ENCODE data around the gene FGD5.
"Not testable (repeated sequence)": the region's sequence is repeated elsewhere in the genome, so short reads cannot be mapped to it uniquely, and the experiment has no call there.

The FGD5 gene

DNA sequence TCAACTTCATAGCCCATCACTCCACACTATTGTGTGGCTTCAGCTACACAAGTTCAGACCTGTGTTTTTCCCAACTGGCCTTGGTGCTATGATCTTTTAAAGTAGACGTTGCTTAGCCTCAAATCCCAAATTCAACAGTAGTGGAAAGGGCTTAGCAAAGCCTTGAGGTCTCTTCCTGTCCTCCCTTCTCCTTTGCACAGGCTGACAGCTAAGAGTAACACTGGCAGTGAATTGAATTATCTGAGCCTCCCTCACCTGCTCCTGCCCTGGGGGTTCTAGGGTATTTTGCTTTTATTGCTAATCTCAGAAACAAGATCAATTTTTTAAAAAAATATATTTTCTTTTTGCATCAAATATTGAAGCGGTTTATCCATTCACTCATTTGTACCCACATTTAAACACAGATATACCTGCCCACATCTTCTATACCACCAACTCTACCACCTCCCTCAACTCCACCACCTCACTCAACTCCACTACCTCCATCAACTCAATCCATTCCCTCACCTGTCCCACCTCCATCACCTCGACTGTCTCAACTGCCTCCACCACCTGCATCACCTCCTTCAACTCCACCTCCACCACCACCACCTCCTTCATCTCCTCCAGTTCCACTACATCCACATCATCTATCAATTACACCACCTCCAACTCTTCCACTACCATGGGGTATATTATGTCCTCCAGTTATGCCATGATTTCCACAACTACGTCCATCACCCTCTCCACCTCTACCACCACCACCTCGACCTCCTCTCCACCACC is 10.1 kb upstream of the FGD5 start:
- H3K27ac ChIP-seq = no peak overlapping the region
- H3K4me3 ChIP-seq (ENCODE audit: low read depth in 1 of 2, low read length in 1 of 2) = no peak overlapping the region
- H3K9me3 ChIP-seq = no peaks in the 10 kb centered on the region
- TF ChIP-seq, protein P1, sequence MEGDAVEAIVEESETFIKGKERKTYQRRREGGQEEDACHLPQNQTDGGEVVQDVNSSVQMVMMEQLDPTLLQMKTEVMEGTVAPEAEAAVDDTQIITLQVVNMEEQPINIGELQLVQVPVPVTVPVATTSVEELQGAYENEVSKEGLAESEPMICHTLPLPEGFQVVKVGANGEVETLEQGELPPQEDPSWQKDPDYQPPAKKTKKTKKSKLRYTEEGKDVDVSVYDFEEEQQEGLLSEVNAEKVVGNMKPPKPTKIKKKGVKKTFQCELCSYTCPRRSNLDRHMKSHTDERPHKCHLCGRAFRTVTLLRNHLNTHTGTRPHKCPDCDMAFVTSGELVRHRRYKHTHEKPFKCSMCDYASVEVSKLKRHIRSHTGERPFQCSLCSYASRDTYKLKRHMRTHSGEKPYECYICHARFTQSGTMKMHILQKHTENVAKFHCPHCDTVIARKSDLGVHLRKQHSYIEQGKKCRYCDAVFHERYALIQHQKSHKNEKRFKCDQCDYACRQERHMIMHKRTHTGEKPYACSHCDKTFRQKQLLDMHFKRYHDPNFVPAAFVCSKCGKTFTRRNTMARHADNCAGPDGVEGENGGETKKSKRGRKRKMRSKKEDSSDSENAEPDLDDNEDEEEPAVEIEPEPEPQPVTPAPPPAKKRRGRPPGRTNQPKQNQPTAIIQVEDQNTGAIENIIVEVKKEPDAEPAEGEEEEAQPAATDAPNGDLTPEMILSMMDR (IDR thresholded peaks at IDR 0.05) = no peak
- peaks cover 99% of the 10 kb centered on the region for H3K27me3 ChIP-seq
- no peaks in the 10 kb centered on the region for H3K36me3 ChIP-seq
- H3K4me1 ChIP-seq (ENCODE audit: control insufficient read depth in 1 of 2, insufficient read depth in 1 of 2, low read depth in 1 of 2, low read length in 1 of 2) = peaks cover 0 to 4% of the 10 kb centered on the region in 2 experiments

DNA sequence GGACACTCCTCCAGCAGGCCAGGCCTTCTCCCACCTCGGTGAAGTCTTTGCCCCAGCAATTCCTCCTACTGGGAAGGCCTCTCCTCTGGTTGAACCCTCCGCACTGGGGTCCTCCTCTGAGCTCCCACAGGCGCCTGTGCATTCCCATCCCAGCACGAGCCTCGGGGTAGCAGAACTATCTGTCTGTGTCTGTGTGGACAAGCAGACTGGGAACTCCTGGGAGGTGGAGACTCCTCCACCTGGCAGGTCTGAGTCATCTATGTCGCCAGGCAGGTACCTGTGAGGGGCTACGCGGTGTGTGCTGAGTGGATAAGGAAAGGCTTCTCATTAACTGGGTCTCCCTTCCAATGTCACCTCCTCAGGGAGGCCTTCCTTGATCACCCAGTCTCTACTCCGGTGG is 9.2 kb upstream of the FGD5 start:
- not testable (repeated sequence) for H3K4me1 ChIP-seq (ENCODE audit: control insufficient read depth in 1 of 2, insufficient read depth in 1 of 2, low read depth in 1 of 2, low read length in 1 of 2); H3K27ac ChIP-seq
- peaks cover 99% of the 10 kb centered on the region for H3K27me3 ChIP-seq

DNA sequence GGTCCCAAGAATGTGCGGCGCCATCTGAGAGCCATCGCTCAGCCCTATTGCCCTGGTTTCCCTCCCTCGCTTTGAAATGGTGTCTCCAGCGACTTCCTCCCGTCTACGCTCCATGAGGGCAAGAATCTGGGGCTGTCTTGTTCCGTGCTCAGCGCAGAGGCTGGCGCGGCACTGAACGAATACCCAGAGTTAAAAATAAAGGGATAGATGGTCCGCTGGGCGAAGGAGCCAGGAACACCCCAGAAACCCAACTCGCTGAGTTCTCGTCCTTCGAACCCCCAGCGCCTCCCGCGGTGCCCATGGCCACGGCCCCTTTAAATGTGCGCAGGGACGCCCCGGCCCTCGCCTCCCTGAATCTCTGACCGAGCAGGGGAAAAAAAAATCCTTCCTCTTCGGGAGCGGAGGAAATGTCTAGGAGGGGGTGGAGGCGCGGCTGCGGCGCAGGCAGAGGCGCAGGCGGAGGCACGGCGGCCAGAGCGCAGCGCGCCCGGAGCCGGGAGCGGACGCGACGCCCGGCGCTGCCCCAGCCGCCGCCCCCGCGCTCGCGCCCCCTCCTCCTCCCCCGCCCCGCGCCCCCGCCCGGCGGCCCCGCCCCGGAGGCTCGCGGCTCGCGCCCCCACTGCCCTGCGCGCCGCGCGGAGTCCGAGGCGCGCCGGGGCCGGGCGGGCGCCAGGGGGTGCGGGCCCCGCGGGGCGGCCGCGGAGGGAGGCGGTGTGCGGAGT is 8.5 kb upstream of the FGD5 start:
- H3K27ac ChIP-seq = no peak overlapping the region
- peaks cover 99% of the 10 kb centered on the region for H3K27me3 ChIP-seq
- no peaks in the 10 kb centered on the region for H3K9me3 ChIP-seq
- H3K4me3 ChIP-seq (ENCODE audit: low read depth in 1 of 2, low read length in 1 of 2) = no peak overlapping the region
- H3K36me3 ChIP-seq = no peaks in the 10 kb centered on the region
- TF ChIP-seq, protein P1 (IDR thresholded peaks at IDR 0.05) = no peak
- peaks cover 0 to 4% of the 10 kb centered on the region in 2 experiments for H3K4me1 ChIP-seq (ENCODE audit: control insufficient read depth in 1 of 2, insufficient read depth in 1 of 2, low read depth in 1 of 2, low read length in 1 of 2)

More for the DNA sequence above, 9.2 kb upstream of the FGD5 start:
- not testable (repeated sequence) for H3K36me3 ChIP-seq; H3K9me3 ChIP-seq; H3K4me3 ChIP-seq (ENCODE audit: low read depth in 1 of 2, low read length in 1 of 2)

DNA sequence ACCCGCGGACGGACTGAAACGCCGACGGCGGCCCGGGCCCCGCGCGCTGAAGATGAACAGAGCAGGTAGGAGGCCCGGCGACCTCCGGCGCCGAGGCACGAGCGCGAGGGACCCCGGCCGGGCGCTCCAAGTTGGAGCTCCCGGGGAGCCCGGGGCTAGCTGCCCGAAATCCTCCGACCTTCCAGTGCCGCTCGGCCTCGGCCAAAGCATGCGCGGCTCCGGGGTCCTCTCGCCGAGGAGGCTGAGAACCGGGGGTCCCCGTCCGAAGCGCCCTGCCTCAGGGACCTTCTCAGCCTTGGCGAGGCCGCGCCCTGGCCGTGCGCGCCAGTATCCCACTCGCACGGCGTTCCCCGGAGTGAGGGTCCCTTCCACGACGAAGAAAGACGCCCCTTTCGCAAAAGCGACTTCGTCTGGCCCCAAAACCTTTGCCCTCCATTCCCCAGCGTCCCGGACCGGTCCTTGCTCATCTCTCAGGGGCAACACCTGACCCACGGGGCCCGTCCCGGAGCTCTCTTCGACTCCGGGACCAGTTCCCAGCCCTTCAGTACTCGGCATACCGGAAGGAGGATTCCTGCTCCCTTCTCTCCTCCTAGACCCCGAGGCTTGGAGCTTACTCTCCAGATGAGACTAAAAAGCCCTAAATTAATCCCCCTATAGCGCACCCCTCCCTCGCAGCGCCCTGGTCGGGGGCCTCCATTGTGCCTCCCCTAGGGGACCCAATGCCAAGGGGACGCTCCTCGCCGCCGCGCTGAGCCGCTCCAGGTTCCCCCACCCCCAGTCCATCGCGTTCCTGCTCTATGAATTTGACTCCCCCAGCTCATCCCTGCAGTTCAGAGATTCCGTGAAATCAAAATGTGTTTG is 7.7 kb upstream of the FGD5 start:
- peaks cover 0 to 4% of the 10 kb centered on the region in 2 experiments for H3K4me1 ChIP-seq (ENCODE audit: control insufficient read depth in 1 of 2, insufficient read depth in 1 of 2, low read depth in 1 of 2, low read length in 1 of 2)
- H3K9me3 ChIP-seq = no peaks in the 10 kb centered on the region
- no peaks in the 10 kb centered on the region for H3K36me3 ChIP-seq
- TF ChIP-seq, protein P1 (IDR thresholded peaks at IDR 0.05) = no peak
- H3K4me3 ChIP-seq (ENCODE audit: low read depth in 1 of 2, low read length in 1 of 2) = no peak overlapping the region
- no peak overlapping the region for H3K27ac ChIP-seq
- H3K27me3 ChIP-seq = peaks cover 99% of the 10 kb centered on the region

DNA sequence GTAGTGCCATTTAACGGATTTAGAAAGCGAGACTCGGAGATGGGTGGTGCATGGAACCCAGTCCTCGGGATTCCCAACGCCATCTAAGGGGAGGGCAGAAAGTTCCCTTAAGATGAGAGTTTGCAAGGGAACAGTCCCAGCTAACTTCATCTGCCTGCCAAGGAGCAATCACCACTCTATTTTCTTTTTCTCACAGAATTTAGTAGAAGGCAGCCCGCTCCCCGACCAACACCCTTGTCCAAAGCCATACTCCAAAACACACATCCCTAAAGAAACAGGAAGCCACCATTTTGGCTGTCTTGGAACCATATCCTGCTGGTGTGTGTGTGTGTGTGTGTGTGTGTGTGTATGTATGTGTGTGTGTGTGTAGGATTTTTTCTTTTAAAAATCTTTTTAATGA is 7.1 kb upstream of the FGD5 start:
- H3K27ac ChIP-seq = no peak overlapping the region
- peaks cover 99% of the 10 kb centered on the region for H3K27me3 ChIP-seq
- TF ChIP-seq, protein P1 (IDR thresholded peaks at IDR 0.05) = no peak
- H3K9me3 ChIP-seq = no peaks in the 10 kb centered on the region
- H3K4me1 ChIP-seq (ENCODE audit: control insufficient read depth in 1 of 2, insufficient read depth in 1 of 2, low read depth in 1 of 2, low read length in 1 of 2) = peaks cover 0 to 4% of the 10 kb centered on the region in 2 experiments
- H3K36me3 ChIP-seq = no peaks in the 10 kb centered on the region
- H3K4me3 ChIP-seq (ENCODE audit: low read depth in 1 of 2, low read length in 1 of 2) = no peak overlapping the region
